ENCODE data around the gene PTPN4. TPM values are rescaled to one million over a fixed set of nuclear protein-coding genes. Genes with fewer than 3 reads are reported as not detected.
"Not testable (repeated sequence)": the region's sequence is repeated elsewhere in the genome, so short reads cannot be mapped to it uniquely, and the experiment has no call there.

The PTPN4 gene
- total RNA-seq, 1 donor from 2014 or later, result 21.4 TPM

DNA sequence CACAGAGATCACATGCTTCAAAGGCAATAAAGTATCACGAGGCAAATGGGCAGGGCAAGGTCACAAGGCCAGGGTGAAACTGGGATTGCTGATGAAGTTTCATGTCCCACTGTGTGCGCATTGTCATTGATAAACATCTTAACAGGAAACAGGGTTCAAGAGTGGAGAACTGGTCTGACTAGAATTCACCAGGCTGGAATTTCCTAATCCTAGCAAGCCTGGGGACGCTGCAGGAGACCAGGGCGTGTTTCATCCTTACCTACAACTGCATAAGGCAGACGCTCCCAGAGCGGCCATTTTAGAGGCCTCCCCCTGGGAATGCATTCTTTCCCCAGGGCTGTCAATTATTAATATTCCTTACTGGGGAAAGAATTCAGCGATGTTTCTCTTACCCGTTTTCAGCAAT, 33.2 kb downstream of the PTPN4 start:
- TF ChIP-seq, protein P1, sequence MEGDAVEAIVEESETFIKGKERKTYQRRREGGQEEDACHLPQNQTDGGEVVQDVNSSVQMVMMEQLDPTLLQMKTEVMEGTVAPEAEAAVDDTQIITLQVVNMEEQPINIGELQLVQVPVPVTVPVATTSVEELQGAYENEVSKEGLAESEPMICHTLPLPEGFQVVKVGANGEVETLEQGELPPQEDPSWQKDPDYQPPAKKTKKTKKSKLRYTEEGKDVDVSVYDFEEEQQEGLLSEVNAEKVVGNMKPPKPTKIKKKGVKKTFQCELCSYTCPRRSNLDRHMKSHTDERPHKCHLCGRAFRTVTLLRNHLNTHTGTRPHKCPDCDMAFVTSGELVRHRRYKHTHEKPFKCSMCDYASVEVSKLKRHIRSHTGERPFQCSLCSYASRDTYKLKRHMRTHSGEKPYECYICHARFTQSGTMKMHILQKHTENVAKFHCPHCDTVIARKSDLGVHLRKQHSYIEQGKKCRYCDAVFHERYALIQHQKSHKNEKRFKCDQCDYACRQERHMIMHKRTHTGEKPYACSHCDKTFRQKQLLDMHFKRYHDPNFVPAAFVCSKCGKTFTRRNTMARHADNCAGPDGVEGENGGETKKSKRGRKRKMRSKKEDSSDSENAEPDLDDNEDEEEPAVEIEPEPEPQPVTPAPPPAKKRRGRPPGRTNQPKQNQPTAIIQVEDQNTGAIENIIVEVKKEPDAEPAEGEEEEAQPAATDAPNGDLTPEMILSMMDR (IDR thresholded peaks at IDR 0.05), result no peak
- no peak overlapping the region for H3K27ac Mint-ChIP-seq (ENCODE audit: unreplicated experiment)
- no peak for DNase-seq (ENCODE audit: extremely low spot score, unreplicated experiment)
- no peak overlapping the region for H3K4me3 Mint-ChIP-seq (ENCODE audit: unreplicated experiment)
- H3K27me3 Mint-ChIP-seq (ENCODE audit: unreplicated experiment), result no peaks in the 10 kb centered on the region
- peaks cover 26% of the 10 kb centered on the region for H3K9me3 Mint-ChIP-seq (ENCODE audit: unreplicated experiment)
- H3K4me1 Mint-ChIP-seq (ENCODE audit: unreplicated experiment), result peaks cover 1% of the 10 kb centered on the region
- peaks cover 20% of the 10 kb centered on the region for H3K36me3 Mint-ChIP-seq (ENCODE audit: unreplicated experiment)

DNA sequence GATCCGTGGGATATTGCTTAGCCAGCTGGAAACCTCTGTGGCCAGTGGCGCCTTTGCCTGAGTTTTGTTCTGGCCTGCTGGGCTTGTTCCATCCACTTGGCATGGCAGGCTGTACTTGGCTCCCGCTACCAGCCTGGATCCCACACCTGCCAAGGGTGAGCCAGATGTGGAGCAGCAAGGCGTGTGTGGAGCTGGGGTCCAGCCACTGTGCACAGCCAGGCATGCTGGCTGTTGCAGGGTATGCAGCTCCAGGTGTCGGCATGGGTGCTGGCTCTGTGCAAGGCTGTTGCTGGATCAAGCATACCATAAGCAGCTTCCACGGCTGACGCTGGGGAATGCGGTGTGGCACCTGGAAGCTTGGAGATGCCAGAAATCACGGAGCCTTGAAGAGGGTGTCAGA, 34.5 kb downstream of the PTPN4 start:
- peaks cover 20% of the 10 kb centered on the region for H3K36me3 Mint-ChIP-seq (ENCODE audit: unreplicated experiment)
- H3K27me3 Mint-ChIP-seq (ENCODE audit: unreplicated experiment), result no peaks in the 10 kb centered on the region
- DNase-seq (ENCODE audit: extremely low spot score, unreplicated experiment), result no peak
- H3K9me3 Mint-ChIP-seq (ENCODE audit: unreplicated experiment), result peaks cover 23% of the 10 kb centered on the region
- TF ChIP-seq, protein P1 (IDR thresholded peaks at IDR 0.05), result no peak
- no peak overlapping the region for H3K4me3 Mint-ChIP-seq (ENCODE audit: unreplicated experiment)
- H3K4me1 Mint-ChIP-seq (ENCODE audit: unreplicated experiment), result peaks cover 1% of the 10 kb centered on the region
- H3K27ac Mint-ChIP-seq (ENCODE audit: unreplicated experiment), result no peak overlapping the region

DNA sequence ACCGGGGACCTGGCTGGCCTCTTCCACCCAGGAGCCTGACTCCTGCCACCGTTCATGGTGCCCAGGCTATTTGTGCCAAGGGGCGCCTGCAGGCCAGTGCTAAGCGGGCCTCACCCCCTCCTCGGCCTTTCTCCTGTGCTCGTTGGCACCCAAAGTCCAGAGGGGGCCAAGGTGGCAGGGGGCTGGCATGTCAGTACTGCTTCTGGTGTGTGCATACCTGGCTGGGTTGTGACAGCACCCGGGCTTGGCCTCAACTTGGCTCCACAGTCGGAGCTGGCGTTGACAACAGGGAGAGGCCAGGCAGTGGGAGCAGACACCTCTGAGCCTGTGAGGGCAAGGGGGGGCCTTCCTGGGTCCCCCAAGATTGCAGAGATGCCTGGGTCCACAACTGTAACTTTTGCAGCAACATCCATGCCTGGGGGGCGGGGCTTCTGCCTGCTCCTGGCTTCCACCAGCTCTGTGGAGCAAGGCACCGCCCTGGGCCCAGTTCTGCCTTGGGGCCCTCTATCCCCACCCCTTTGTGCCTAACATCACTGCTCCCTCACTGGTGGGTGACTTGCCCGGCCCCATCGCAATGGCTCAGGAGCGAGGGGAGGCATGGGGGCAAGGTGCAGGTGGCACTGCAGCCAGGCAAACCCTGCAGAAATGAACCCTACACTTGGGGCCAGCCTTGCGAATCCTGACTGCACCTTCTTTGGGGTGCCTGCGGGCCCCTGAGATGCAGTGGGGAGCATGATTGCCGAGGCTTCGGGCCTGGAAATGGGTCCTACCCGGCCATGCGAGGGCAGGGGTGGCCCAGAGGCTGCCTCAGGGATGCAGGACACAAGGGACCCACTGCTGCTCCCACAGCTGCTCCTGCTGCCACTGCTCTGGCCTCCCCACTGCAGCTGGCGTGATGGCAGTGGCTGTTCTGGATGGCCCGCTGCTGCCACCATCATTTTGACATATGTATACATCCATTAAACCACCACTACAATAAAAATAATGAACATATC, 35.9 kb downstream of the PTPN4 start:
- Mint-ChIP-seq H3K36me3 (ENCODE audit: unreplicated experiment) (peaks cover 14% of the 10 kb centered on the region), H3K9me3 (ENCODE audit: unreplicated experiment) (peaks cover 18% of the 10 kb centered on the region), H3K27me3 (ENCODE audit: unreplicated experiment) (no peaks in the 10 kb centered on the region), H3K4me3 (ENCODE audit: unreplicated experiment) (no peak overlapping the region), H3K4me1 (ENCODE audit: unreplicated experiment) (peaks cover 1% of the 10 kb centered on the region), H3K27ac (ENCODE audit: unreplicated experiment) (no peak overlapping the region)
- TF ChIP-seq, protein P1 (IDR thresholded peaks at IDR 0.05), result no peak
- no peak for DNase-seq (ENCODE audit: extremely low spot score, unreplicated experiment)

DNA sequence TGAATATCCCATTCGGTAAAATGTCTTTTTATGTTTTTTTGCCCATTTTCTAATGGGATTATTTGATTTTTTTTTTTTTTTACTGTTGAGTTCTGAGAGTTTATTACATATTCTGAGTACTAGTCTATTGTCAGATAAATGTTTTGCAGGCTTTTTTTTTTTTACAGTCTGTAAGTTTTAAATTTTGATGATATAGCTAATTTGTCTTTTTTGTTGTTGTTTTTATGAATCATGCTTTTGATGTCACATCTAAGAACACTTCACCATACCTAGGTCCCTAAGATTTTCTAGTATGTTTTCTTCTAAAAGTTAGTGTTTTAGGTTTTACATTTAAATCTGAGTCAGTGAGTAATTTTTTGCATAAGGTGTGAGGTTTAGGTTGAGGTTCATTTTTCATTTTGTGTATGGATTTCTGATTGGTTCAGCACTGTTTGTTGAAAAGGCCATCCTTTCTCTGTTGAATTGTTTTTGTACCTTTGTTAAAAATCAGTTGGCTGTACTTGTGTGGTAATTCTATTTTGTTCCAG, 40.7 kb downstream of the PTPN4 start:
- no peaks in the 10 kb centered on the region for H3K9me3 Mint-ChIP-seq (ENCODE audit: unreplicated experiment)
- no peak for DNase-seq (ENCODE audit: extremely low spot score, unreplicated experiment)
- no peak overlapping the region for H3K4me3 Mint-ChIP-seq (ENCODE audit: unreplicated experiment)
- no peak overlapping the region for H3K27ac Mint-ChIP-seq (ENCODE audit: unreplicated experiment)
- H3K36me3 Mint-ChIP-seq (ENCODE audit: unreplicated experiment), result no peaks in the 10 kb centered on the region
- peaks cover 1% of the 10 kb centered on the region for H3K4me1 Mint-ChIP-seq (ENCODE audit: unreplicated experiment)
- TF ChIP-seq, protein P1 (IDR thresholded peaks at IDR 0.05), result no peak
- no peaks in the 10 kb centered on the region for H3K27me3 Mint-ChIP-seq (ENCODE audit: unreplicated experiment)

DNA sequence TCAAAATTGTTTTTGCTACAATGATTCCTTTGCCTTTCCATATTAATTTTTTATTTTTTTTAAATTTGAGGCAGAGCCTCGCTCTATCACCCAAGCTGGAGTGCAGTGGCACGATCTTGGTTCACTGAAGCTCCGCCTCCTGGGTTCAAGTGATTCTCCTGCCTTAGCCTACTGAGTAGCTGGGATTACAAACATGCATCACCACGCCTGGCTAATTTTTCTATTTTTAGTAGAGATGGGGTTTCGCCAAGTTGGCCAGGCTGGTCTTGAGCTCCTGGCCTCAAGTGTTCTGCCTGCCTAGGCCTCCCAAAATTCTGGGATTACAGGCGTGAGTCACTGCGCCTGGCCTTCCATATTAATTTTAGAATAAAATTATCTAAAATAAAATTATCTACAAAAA, 41.3 kb downstream of the PTPN4 start:
- Mint-ChIP-seq H3K9me3 (ENCODE audit: unreplicated experiment) (peaks cover 2% of the 10 kb centered on the region), H3K27me3 (ENCODE audit: unreplicated experiment) (no peaks in the 10 kb centered on the region), H3K4me3 (ENCODE audit: unreplicated experiment) (no peak overlapping the region), H3K27ac (ENCODE audit: unreplicated experiment) (no peak overlapping the region), H3K4me1 (ENCODE audit: unreplicated experiment) (peaks cover 1% of the 10 kb centered on the region), H3K36me3 (ENCODE audit: unreplicated experiment) (no peaks in the 10 kb centered on the region)
- TF ChIP-seq, protein P1 (IDR thresholded peaks at IDR 0.05), result no peak
- DNase-seq (ENCODE audit: extremely low spot score, unreplicated experiment), result no peak

DNA sequence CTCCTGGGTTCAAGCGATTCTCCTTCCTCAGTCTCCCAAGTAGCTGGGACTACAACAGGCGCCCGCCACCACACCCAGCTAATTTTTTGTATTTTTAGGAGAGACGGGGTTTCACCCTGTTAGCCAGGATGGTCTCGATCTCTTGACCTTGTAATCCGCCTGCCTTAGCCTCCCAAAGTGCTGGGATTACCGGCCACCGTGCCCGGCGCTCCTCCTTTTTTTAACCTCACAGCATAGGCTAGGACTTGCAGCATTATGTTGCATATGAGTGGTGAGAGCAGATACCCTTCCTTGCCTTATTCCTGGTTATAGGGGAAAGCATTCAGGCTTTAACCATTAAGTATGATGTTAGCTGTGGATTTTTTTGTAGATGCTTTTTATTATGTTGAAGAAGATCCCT, 42.3 kb downstream of the PTPN4 start:
- H3K9me3 Mint-ChIP-seq (ENCODE audit: unreplicated experiment); H3K36me3 Mint-ChIP-seq (ENCODE audit: unreplicated experiment); H3K4me3 Mint-ChIP-seq (ENCODE audit: unreplicated experiment); H3K27ac Mint-ChIP-seq (ENCODE audit: unreplicated experiment); H3K4me1 Mint-ChIP-seq (ENCODE audit: unreplicated experiment); DNase-seq (ENCODE audit: extremely low spot score, unreplicated experiment); H3K27me3 Mint-ChIP-seq (ENCODE audit: unreplicated experiment): not testable (repeated sequence)
